Neural cell (in vitro differentiated cells): ENCODE data around the gene TXNDC16.

ENCODE experiments used
- POLR2AphosphoS5 ChIP-seq: IDR thresholded peaks from 2 replicates; pipeline ENCODE4 v1.6.1; 2012
- TF ChIP-seq, protein P1 (sequence below): fragments of 450-650 bp; IDR thresholded peaks from 2 replicates; pipeline ENCODE4 v1.5.1; 2014; ENCODE audit warnings: antibody characterized with exemption, mild to moderate bottlenecking, moderate library complexity; ENCODE audit not compliant: poor library complexity, severe bottlenecking
- TF ChIP-seq, protein P2 (sequence below): IDR thresholded peaks from 2 replicates; pipeline ENCODE4 v1.6.1; 2012; ENCODE audit warnings: borderline replicate concordance

DNA sequence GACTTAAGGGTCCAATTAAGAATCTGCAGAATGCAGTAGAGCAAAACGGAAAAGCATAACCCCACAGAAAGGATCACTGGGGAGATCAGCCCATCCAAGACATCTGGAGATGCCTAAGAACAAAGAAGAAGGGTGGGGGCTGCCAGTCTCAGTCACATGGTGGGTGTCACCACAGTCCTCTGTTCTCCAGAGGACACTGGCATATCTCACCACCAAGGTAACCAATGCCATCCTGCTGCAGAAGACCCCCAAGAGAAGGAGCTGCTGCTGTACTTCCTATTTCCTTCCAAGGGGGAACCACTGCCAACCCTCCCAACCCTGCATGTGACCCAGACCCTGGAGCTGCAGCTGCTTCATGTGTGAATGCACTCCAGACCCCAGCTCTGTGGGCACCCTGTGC lies 147.0 kb downstream of the TXNDC16 start:
- TF ChIP-seq, protein P1, sequence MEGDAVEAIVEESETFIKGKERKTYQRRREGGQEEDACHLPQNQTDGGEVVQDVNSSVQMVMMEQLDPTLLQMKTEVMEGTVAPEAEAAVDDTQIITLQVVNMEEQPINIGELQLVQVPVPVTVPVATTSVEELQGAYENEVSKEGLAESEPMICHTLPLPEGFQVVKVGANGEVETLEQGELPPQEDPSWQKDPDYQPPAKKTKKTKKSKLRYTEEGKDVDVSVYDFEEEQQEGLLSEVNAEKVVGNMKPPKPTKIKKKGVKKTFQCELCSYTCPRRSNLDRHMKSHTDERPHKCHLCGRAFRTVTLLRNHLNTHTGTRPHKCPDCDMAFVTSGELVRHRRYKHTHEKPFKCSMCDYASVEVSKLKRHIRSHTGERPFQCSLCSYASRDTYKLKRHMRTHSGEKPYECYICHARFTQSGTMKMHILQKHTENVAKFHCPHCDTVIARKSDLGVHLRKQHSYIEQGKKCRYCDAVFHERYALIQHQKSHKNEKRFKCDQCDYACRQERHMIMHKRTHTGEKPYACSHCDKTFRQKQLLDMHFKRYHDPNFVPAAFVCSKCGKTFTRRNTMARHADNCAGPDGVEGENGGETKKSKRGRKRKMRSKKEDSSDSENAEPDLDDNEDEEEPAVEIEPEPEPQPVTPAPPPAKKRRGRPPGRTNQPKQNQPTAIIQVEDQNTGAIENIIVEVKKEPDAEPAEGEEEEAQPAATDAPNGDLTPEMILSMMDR, result no peak
- no peak for TF ChIP-seq POLR2AphosphoS5
- TF ChIP-seq, protein P2, sequence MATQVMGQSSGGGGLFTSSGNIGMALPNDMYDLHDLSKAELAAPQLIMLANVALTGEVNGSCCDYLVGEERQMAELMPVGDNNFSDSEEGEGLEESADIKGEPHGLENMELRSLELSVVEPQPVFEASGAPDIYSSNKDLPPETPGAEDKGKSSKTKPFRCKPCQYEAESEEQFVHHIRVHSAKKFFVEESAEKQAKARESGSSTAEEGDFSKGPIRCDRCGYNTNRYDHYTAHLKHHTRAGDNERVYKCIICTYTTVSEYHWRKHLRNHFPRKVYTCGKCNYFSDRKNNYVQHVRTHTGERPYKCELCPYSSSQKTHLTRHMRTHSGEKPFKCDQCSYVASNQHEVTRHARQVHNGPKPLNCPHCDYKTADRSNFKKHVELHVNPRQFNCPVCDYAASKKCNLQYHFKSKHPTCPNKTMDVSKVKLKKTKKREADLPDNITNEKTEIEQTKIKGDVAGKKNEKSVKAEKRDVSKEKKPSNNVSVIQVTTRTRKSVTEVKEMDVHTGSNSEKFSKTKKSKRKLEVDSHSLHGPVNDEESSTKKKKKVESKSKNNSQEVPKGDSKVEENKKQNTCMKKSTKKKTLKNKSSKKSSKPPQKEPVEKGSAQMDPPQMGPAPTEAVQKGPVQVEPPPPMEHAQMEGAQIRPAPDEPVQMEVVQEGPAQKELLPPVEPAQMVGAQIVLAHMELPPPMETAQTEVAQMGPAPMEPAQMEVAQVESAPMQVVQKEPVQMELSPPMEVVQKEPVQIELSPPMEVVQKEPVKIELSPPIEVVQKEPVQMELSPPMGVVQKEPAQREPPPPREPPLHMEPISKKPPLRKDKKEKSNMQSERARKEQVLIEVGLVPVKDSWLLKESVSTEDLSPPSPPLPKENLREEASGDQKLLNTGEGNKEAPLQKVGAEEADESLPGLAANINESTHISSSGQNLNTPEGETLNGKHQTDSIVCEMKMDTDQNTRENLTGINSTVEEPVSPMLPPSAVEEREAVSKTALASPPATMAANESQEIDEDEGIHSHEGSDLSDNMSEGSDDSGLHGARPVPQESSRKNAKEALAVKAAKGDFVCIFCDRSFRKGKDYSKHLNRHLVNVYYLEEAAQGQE, result no peak
